HepG2 (cell line): ENCODE data around the gene THBD.

Source experiments
- BCLAF1 ChIP-seq: fragments of 450-650 bp; IDR thresholded peaks from 2 replicates; pipeline ENCODE4 v1.6.1; 2017; ENCODE audit warnings: mild to moderate bottlenecking
- CEBPB ChIP-seq: IDR thresholded peaks from 2 replicates; pipeline ENCODE4 v1.6.1; 2011; ENCODE audit warnings: low read depth, low read length, improper control_type of control experiment, borderline replicate concordance
- DPF2 ChIP-seq: sonication (generic); formaldehyde crosslinking; IDR thresholded peaks from 2 replicates; pipeline ENCODE4 v1.4.0; 2020; ENCODE audit warnings: mild to moderate bottlenecking, low read depth, missing genetic modification reagents, borderline replicate concordance
- KDM1A ChIP-seq: IDR thresholded peaks from 2 replicates; pipeline ENCODE4 v1.6.1; 2016; ENCODE audit warnings: missing compliant biosample characterization
- KDM5B ChIP-seq: sonication (generic); formaldehyde crosslinking; IDR thresholded peaks from 2 replicates; pipeline ENCODE4 v1.4.0; 2020; ENCODE audit warnings: missing genetic modification reagents, mild to moderate bottlenecking, borderline replicate concordance
- MED1 ChIP-seq: sonication (generic); formaldehyde crosslinking; IDR thresholded peaks from 2 replicates; pipeline ENCODE4 v1.4.0; 2020; ENCODE audit warnings: missing genetic modification reagents
- NR2F6 ChIP-seq, 2 experiments: IDR thresholded peaks; 2 replicates each; pipeline ENCODE4 v1.6.1; 2016; ENCODE audit warnings: antibody characterized with exemption in 1 of 2, mild to moderate bottlenecking in 1 of 2
- PBX3 ChIP-seq: sonication (generic); formaldehyde crosslinking; IDR thresholded peaks from 2 replicates; pipeline ENCODE4 v1.8.1; 2023; ENCODE audit warnings: missing genetic modification reagents, inconsistent platforms, borderline replicate concordance
- PRDM10 ChIP-seq: sonication (generic); formaldehyde crosslinking; IDR thresholded peaks from 2 replicates; pipeline ENCODE4 v1.4.0; 2020; ENCODE audit warnings: low read depth, missing genetic modification reagents
- RFX5 ChIP-seq: IDR thresholded peaks from 2 replicates; pipeline ENCODE4 v1.6.1; 2011; ENCODE audit warnings: low read depth, low read length, improper control_type of control experiment
- ZNF629 ChIP-seq: sonication (generic); formaldehyde crosslinking; conservative IDR thresholded peaks from 2 replicates; pipeline ENCODE4 v1.5.0; 2020; ENCODE audit warnings: missing genetic modification reagents
- TF ChIP-seq, protein P1 (sequence below): sonication (generic); formaldehyde crosslinking; IDR thresholded peaks from 2 replicates; pipeline ENCODE4 v1.5.0; 2020; ENCODE audit warnings: mild to moderate bottlenecking, missing genetic modification reagents, moderate library complexity
- TF ChIP-seq, protein P2 (sequence below): sonication (generic); formaldehyde crosslinking; IDR thresholded peaks from 2 replicates; pipeline ENCODE4 v1.4.0; 2020; ENCODE audit warnings: missing genetic modification reagents, mild to moderate bottlenecking, borderline replicate concordance
- TF ChIP-seq, protein P3 (sequence below): sonication (generic); formaldehyde crosslinking; IDR thresholded peaks from 2 replicates; pipeline ENCODE4 v1.4.0; 2020; ENCODE audit warnings: missing genetic modification reagents, mild to moderate bottlenecking, borderline replicate concordance

DNA sequence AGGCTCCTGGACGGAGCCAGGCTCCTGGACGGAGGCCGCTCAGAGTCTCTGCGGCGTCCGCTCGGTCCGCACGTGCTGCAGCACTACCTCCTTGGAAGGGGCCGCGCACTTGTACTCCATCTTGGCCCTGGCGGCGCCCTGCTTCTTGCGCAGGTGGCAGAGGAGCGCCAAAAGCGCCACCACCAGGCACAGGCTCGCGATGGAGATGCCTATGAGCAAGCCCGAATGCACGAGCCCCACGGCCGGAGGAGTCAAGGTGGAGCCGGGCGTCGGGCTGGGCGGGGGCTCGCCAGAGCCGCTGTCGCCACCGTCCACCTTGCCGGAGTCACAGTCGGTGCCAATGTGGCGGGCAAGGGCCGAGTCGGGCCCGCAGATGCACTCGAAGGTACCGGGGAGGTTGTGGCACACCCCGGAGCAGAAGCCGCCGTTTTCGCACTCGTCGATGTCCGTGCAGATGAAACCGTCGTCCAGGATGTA, 1.7 kb downstream of the THBD start:
- TF ChIP-seq, protein P1, sequence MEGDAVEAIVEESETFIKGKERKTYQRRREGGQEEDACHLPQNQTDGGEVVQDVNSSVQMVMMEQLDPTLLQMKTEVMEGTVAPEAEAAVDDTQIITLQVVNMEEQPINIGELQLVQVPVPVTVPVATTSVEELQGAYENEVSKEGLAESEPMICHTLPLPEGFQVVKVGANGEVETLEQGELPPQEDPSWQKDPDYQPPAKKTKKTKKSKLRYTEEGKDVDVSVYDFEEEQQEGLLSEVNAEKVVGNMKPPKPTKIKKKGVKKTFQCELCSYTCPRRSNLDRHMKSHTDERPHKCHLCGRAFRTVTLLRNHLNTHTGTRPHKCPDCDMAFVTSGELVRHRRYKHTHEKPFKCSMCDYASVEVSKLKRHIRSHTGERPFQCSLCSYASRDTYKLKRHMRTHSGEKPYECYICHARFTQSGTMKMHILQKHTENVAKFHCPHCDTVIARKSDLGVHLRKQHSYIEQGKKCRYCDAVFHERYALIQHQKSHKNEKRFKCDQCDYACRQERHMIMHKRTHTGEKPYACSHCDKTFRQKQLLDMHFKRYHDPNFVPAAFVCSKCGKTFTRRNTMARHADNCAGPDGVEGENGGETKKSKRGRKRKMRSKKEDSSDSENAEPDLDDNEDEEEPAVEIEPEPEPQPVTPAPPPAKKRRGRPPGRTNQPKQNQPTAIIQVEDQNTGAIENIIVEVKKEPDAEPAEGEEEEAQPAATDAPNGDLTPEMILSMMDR (CRISPR knock-in tag), result no peak
- TF ChIP-seq BCLAF1, result no peak
- TF ChIP-seq KDM5B (CRISPR knock-in tag), result no peak
- TF ChIP-seq, protein P2, sequence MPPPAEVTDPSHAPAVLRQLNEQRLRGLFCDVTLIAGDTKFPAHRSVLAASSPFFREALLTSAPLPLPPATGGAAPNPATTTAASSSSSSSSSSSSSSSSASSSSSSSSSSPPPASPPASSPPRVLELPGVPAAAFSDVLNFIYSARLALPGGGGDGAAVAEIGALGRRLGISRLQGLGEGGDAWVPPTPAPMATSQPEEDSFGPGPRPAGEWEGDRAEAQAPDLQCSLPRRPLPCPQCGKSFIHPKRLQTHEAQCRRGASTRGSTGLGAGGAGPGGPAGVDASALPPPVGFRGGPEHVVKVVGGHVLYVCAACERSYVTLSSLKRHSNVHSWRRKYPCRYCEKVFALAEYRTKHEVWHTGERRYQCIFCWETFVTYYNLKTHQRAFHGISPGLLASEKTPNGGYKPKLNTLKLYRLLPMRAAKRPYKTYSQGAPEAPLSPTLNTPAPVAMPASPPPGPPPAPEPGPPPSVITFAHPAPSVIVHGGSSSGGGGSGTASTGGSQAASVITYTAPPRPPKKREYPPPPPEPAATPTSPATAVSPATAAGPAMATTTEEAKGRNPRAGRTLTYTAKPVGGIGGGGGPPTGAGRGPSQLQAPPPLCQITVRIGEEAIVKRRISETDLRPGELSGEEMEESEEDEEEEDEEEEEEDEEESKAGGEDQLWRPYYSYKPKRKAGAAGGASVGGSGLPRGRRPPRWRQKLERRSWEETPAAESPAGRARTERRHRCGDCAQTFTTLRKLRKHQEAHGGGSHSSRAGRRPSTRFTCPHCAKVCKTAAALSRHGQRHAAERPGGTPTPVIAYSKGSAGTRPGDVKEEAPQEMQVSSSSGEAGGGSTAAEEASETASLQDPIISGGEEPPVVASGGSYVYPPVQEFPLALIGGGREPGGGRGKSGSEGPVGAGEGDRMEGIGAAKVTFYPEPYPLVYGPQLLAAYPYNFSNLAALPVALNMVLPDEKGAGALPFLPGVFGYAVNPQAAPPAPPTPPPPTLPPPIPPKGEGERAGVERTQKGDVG (CRISPR knock-in tag), result no peak
- TF ChIP-seq KDM1A, result no peak
- TF ChIP-seq, protein P3, sequence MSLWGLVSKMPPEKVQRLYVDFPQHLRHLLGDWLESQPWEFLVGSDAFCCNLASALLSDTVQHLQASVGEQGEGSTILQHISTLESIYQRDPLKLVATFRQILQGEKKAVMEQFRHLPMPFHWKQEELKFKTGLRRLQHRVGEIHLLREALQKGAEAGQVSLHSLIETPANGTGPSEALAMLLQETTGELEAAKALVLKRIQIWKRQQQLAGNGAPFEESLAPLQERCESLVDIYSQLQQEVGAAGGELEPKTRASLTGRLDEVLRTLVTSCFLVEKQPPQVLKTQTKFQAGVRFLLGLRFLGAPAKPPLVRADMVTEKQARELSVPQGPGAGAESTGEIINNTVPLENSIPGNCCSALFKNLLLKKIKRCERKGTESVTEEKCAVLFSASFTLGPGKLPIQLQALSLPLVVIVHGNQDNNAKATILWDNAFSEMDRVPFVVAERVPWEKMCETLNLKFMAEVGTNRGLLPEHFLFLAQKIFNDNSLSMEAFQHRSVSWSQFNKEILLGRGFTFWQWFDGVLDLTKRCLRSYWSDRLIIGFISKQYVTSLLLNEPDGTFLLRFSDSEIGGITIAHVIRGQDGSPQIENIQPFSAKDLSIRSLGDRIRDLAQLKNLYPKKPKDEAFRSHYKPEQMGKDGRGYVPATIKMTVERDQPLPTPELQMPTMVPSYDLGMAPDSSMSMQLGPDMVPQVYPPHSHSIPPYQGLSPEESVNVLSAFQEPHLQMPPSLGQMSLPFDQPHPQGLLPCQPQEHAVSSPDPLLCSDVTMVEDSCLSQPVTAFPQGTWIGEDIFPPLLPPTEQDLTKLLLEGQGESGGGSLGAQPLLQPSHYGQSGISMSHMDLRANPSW (CRISPR knock-in tag), result no peak
- TF ChIP-seq CEBPB, result no peak
- no peak for TF ChIP-seq PRDM10 (CRISPR knock-in tag)
- no peak for TF ChIP-seq NR2F6 (IDR thresholded peaks at IDR 0.05)
- no peak for TF ChIP-seq NR2F6 (CRISPR knock-in tag; IDR thresholded peaks at IDR 0.05)
- TF ChIP-seq ZNF629, result no peak
- no peak for TF ChIP-seq DPF2 (CRISPR knock-in tag)
- no peak for TF ChIP-seq PBX3
- no peak for TF ChIP-seq RFX5
- no peak for TF ChIP-seq MED1
